CD4-positive, alpha-beta T cell (primary cell): Measurements from ENCODE around the gene MBOAT2. TPM values are rescaled to one million over a fixed set of nuclear protein-coding genes. Genes with fewer than 3 reads are reported as not detected.
"Not testable (repeated sequence)": the region's sequence is repeated elsewhere in the genome, so short reads cannot be mapped to it uniquely, and the experiment has no call there.

Experiments
- ATAC-seq: fragments of 200-7000 bp; cut with Tn5 transposase; one replicate; pipeline ENCODE4 v1.10.0; 2022; ENCODE audit warnings: mild to moderate bottlenecking; ENCODE audit not compliant: poor library complexity
- CTCF ChIA-PET: fragments of 350-600 bp; sonication (Branson Sonifier 250); formaldehyde crosslinking; loops from one replicate; lab custom pipeline; 2021; ENCODE audit warnings: antibody characterized with exemption, inconsistent platforms; lab: Charles Lee
- POLR2A ChIA-PET: fragments of 350-600 bp; sonication (Branson Sonifier 250); formaldehyde crosslinking; loops from one replicate; lab custom pipeline; 2021; ENCODE audit warnings: antibody characterized with exemption, inconsistent platforms; lab: Charles Lee
- DNase-seq, 14 experiments: peaks; one replicate each; pipeline ENCODE4 v3.0.0-alpha.2; 2013 to 2020; ENCODE audit warnings: mixed read lengths in 2 of 14
- H3K27ac ChIP-seq, 2 donors: one replicate each; pipeline versions ENCODE4 v1.5.1 to v1.7.0; 2013; ENCODE audit warnings: low read length in 2 of 2, low read depth in 1 of 2, mild to moderate bottlenecking in 1 of 2
- H3K27me3 ChIP-seq, 2 experiments: 1 replicate in 1 of 2; 2 replicates in 1 of 2; pipeline versions ENCODE4 v1.6.1 to v1.7.0; 2013; ENCODE audit warnings: low read length in 2 of 2, control low read depth in 1 of 2, mild to moderate bottlenecking in 1 of 2, moderate library complexity in 1 of 2; ENCODE audit not compliant: insufficient read depth in 2 of 2, control insufficient read depth in 1 of 2
- H3K36me3 ChIP-seq: one replicate; pipeline ENCODE4 v1.6.1; 2013; ENCODE audit warnings: low read length, control low read depth; ENCODE audit not compliant: insufficient read depth
- H3K4me1 ChIP-seq: one replicate; pipeline ENCODE4 v1.6.1; 2013; ENCODE audit warnings: low read length, control low read depth; ENCODE audit not compliant: insufficient read depth
- H3K4me3 ChIP-seq: one replicate; pipeline ENCODE4 v1.5.1; 2013; ENCODE audit warnings: mild to moderate bottlenecking, low read length, moderate library complexity
- H3K9me3 ChIP-seq, 2 experiments: 1 replicate in 1 of 2; 2 replicates in 1 of 2; pipeline versions ENCODE4 v1.6.1 to v1.7.0; 2013; ENCODE audit warnings: low read length in 2 of 2, mild to moderate bottlenecking in 2 of 2, control low read depth in 1 of 2, moderate library complexity in 1 of 2; ENCODE audit not compliant: control insufficient read depth in 1 of 2, insufficient read depth in 1 of 2
- H3K27ac Mint-ChIP-seq: one replicate; pipeline ENCODE4 v1.8.0; 2020; ENCODE audit warnings: mixed read lengths
- H3K27me3 Mint-ChIP-seq: one replicate; pipeline ENCODE4 v1.8.0; 2021; ENCODE audit warnings: mixed read lengths
- H3K36me3 Mint-ChIP-seq: one replicate; pipeline ENCODE4 v1.8.0; 2021; ENCODE audit warnings: low read depth, mixed read lengths
- H3K4me1 Mint-ChIP-seq: one replicate; pipeline ENCODE4 v1.8.0; 2021; ENCODE audit warnings: low read depth, mixed read lengths
- H3K4me3 Mint-ChIP-seq: one replicate; pipeline ENCODE4 v1.8.0; 2020; ENCODE audit warnings: mild to moderate bottlenecking, mixed read lengths
- H3K9me3 Mint-ChIP-seq: one replicate; pipeline ENCODE4 v1.8.0; 2020; ENCODE audit warnings: mixed read lengths
- intact Hi-C, 2 experiments: fragments of 100-400 bp; cut with DNase I in 1 of 2; cut with micrococcal nuclease in 1 of 2; formaldehyde crosslinking; loops; one replicate each; pipeline versions ENCODE4 v1.15.1 to v1.9.0; 2023 to 2025; cut with DNase I, micrococcal nuclease
- total RNA-seq, 174 experiments: library from RNA in 2 of 174; stranded (reverse) in 2 of 174; gene quantifications; one replicate each; pipeline ENCODE4 v1.2.3 and lab custom pipeline; 2021 to 2026

The MBOAT2 gene
- total RNA-seq, 2 experiments from 2014 or later, result 1.9 to 2.0 TPM

- H3K36me3 ChIP-seq, CTCF ChIA-PET, H3K4me1 ChIP-seq, H3K4me3 ChIP-seq, POLR2A ChIA-PET, H3K27me3 ChIP-seq, H3K36me3 Mint-ChIP-seq, H3K27ac Mint-ChIP-seq, DNase-seq, H3K9me3 ChIP-seq, ATAC-seq, H3K27me3 Mint-ChIP-seq, H3K27ac ChIP-seq, H3K4me3 Mint-ChIP-seq, intact Hi-C loops, H3K9me3 Mint-ChIP-seq, H3K4me1 Mint-ChIP-seq: not testable (repeated sequence)
Observed at GRCh38 chr2:8902757-8903156, 100.7 kb downstream of the MBOAT2 start.

- H3K4me3 Mint-ChIP-seq, POLR2A ChIA-PET, DNase-seq, H3K36me3 ChIP-seq, H3K27ac ChIP-seq, H3K27ac Mint-ChIP-seq, CTCF ChIA-PET, H3K4me1 Mint-ChIP-seq, H3K27me3 ChIP-seq, H3K4me3 ChIP-seq, H3K36me3 Mint-ChIP-seq, intact Hi-C loops, H3K27me3 Mint-ChIP-seq, H3K4me1 ChIP-seq, H3K9me3 Mint-ChIP-seq, ATAC-seq: not testable (repeated sequence)
- H3K9me3 ChIP-seq, result peaks cover 0 to 11% of the 10 kb centered on the region in 2 experiments
Observed at GRCh38 chr2:8897206-8897605, 106.3 kb downstream of the MBOAT2 start.

- H3K4me1 Mint-ChIP-seq, H3K4me3 ChIP-seq, DNase-seq, CTCF ChIA-PET, H3K4me1 ChIP-seq, ATAC-seq, intact Hi-C loops, H3K36me3 ChIP-seq, H3K9me3 Mint-ChIP-seq, H3K36me3 Mint-ChIP-seq, H3K27ac ChIP-seq, H3K4me3 Mint-ChIP-seq, POLR2A ChIA-PET, H3K27ac Mint-ChIP-seq, H3K27me3 ChIP-seq, H3K27me3 Mint-ChIP-seq: not testable (repeated sequence)
- peaks cover 0 to 11% of the 10 kb centered on the region in 2 experiments for H3K9me3 ChIP-seq
Observed at GRCh38 chr2:8896671-8897070, 106.8 kb downstream of the MBOAT2 start.

- H3K4me3 ChIP-seq, DNase-seq, H3K27me3 Mint-ChIP-seq, H3K9me3 Mint-ChIP-seq, H3K27me3 ChIP-seq, H3K4me3 Mint-ChIP-seq, H3K4me1 Mint-ChIP-seq, H3K27ac ChIP-seq, ATAC-seq, intact Hi-C loops, H3K27ac Mint-ChIP-seq, POLR2A ChIA-PET, H3K36me3 Mint-ChIP-seq, CTCF ChIA-PET, H3K36me3 ChIP-seq, H3K4me1 ChIP-seq: not testable (repeated sequence)
- peaks cover 0 to 11% of the 10 kb centered on the region in 2 experiments for H3K9me3 ChIP-seq
Observed at GRCh38 chr2:8895087-8895912, 108.2 kb downstream of the MBOAT2 start.
